HCT116 (cell line): ENCODE measurements around the gene ADAM15. TPM values are rescaled to one million over a fixed set of nuclear protein-coding genes. Genes with fewer than 3 reads are reported as not detected.
A peak's percentile ranks its signal among the peaks of the same experiment; 100 is the strongest.

Experiments
- ATAC-seq: fragments of 200-7000 bp; cut with Tn5 transposase; 2 replicates; pipeline ENCODE4 v1.9.1; 2020; ENCODE audit warnings: mild to moderate bottlenecking, moderate library complexity
- BruUV-seq: library from RNA; stranded (reverse); fragments of 400-500 nt; replicated peaks from 2 replicates; lab custom pipeline; 2021; lab: Mats Ljungman, UMichigan
- CTCF ChIA-PET: fragments of 300-600 bp; sonication (Branson Sonifier 250); formaldehyde crosslinking; loops from one replicate; lab custom pipeline; 2021; ENCODE audit warnings: antibody characterized with exemption; lab: Charles Lee
- POLR2A ChIA-PET: fragments of 300-600, 350-600 bp; sonication (Branson Sonifier 250); formaldehyde crosslinking; loops from one replicate; lab custom pipeline; 2021; ENCODE audit warnings: antibody characterized with exemption; lab: Charles Lee
- RAD21 ChIA-PET, 2 experiments: fragments of 300-600 bp; sonication (Branson Sonifier 250); formaldehyde crosslinking; loops; one replicate each; lab custom pipeline; 2023; ENCODE audit warnings: low total read pairs in 2 of 2; ENCODE audit not compliant: uncharacterized antibody in 2 of 2, unreplicated experiment in 2 of 2, low non-redundant PET in 1 of 2; lab: Charles Lee
- DNase-seq: peaks from one replicate; pipeline ENCODE4 v3.0.0-alpha.2; 2010; ENCODE audit warnings: low read depth, low spot score
- H2AFZ ChIP-seq: fragments of 200-600 bp; shearing (Covaris generic), sonication (generic); 2 replicates; pipeline ENCODE4 v1.6.1; 2017; ENCODE audit warnings: low read depth, mixed run types, mixed read lengths, antibody characterized with exemption, low read length; ENCODE audit not compliant: poor library complexity, severe bottlenecking
- H3K27ac ChIP-seq: 2 replicates; pipeline ENCODE4 v1.5.1; 2012; ENCODE audit warnings: low read depth, low read length
- H3K27me3 ChIP-seq: fragments of 200-600 bp; sonication (generic); 2 replicates; pipeline ENCODE4 v1.6.1; 2016; ENCODE audit warnings: mixed run types, low read length, mixed read lengths; ENCODE audit not compliant: insufficient read depth
- H3K36me3 ChIP-seq, 2 experiments: fragments of 200-500 bp in 1 of 2; fragments of 200-600 bp in 1 of 2; sonication (Bioruptor generic) in 1 of 2; sonication (generic) in 1 of 2; 2 replicates each; pipeline versions ENCODE4 v1.5.1 to v1.6.1; 2014 to 2016; ENCODE audit warnings: low read length in 2 of 2, inconsistent platforms in 1 of 2, mixed read lengths in 1 of 2, mixed run types in 1 of 2; ENCODE audit not compliant: insufficient read depth in 2 of 2, control insufficient read depth in 1 of 2
- H3K4me1 ChIP-seq, 2 experiments: fragments of 200-600 bp in 1 of 2; sonication (generic) in 1 of 2; 2 replicates each; pipeline versions ENCODE4 v1.5.1 to v1.6.1; 2012 to 2017; ENCODE audit warnings: low read length in 2 of 2, inconsistent platforms in 1 of 2, mild to moderate bottlenecking in 1 of 2, mixed read lengths in 1 of 2, mixed run types in 1 of 2, moderate library complexity in 1 of 2; ENCODE audit not compliant: insufficient read depth in 2 of 2, control insufficient read depth in 1 of 2
- H3K4me2 ChIP-seq: fragments of 200-600 bp; sonication (generic); 2 replicates; pipeline ENCODE4 v1.6.1; 2017; ENCODE audit warnings: mixed run types, low read length, mixed read lengths
- H3K4me3 ChIP-seq, 2 experiments: fragments of 200-600 bp in 1 of 2; sonication (generic) in 1 of 2; replicated peaks in 1 of 2; 2 replicates each; pipeline ENCODE4 v1.5.1; 2011 to 2016; ENCODE audit warnings: low read length in 2 of 2, control low read depth in 1 of 2, low read depth in 1 of 2, mild to moderate bottlenecking in 1 of 2, mixed read lengths in 1 of 2, mixed run types in 1 of 2
- H3K79me2 ChIP-seq: fragments of 200-600 bp; sonication (generic); 2 replicates; pipeline ENCODE4 v1.6.1; 2017; ENCODE audit warnings: mild to moderate bottlenecking, mixed run types, low read length, moderate library complexity, mixed read lengths; ENCODE audit not compliant: insufficient read depth
- H3K9ac ChIP-seq: fragments of 200-600 bp; sonication (generic); 2 replicates; pipeline ENCODE4 v1.6.1; 2016; ENCODE audit warnings: low read length, mixed read lengths
- H3K9me2 ChIP-seq: fragments of 200-600 bp; sonication (generic), shearing (Covaris generic); 2 replicates; pipeline ENCODE4 v1.6.1; 2017; ENCODE audit warnings: mixed run types, mild to moderate bottlenecking, moderate library complexity; ENCODE audit not compliant: insufficient read depth
- H3K9me3 ChIP-seq, 2 experiments: fragments of 200-500 bp in 1 of 2; fragments of 200-600 bp in 1 of 2; sonication (Bioruptor generic) in 1 of 2; sonication (generic) in 1 of 2; 2 replicates each; pipeline ENCODE4 v1.6.1; 2014 to 2017; ENCODE audit warnings: low read length in 2 of 2, mixed read lengths in 2 of 2, inconsistent platforms in 1 of 2, low read depth in 1 of 2, mild to moderate bottlenecking in 1 of 2, mixed run types in 1 of 2, moderate library complexity in 1 of 2; ENCODE audit not compliant: control insufficient read depth in 1 of 2, insufficient read depth in 1 of 2
- H4K20me1 ChIP-seq: fragments of 200-600 bp; sonication (generic), shearing (Covaris generic); 2 replicates; pipeline ENCODE4 v1.6.1; 2017; ENCODE audit warnings: mixed run types, mild to moderate bottlenecking, moderate library complexity; ENCODE audit not compliant: insufficient read depth
- POLR2AphosphoS5 ChIP-seq: IDR thresholded peaks from 2 replicates; pipeline ENCODE4 v1.6.1; 2011; ENCODE audit warnings: mild to moderate bottlenecking, low read depth, low read length, moderate library complexity
- ZFX ChIP-seq: fragments of 450-650 bp; IDR thresholded peaks from 2 replicates; pipeline ENCODE4 v1.6.1; 2017
- intact Hi-C: fragments of 100-400 bp; cut with micrococcal nuclease; formaldehyde crosslinking; loops from 2 replicates; pipeline ENCODE4 v1.10.0; 2022
- total RNA-seq: library from RNA; stranded (reverse); gene quantifications from one replicate; pipeline ENCODE4 v1.2.1, GENCODE V29; 2021; ENCODE audit not compliant: unreplicated experiment
- TF ChIP-seq, protein P1 (sequence below), 3 experiments: fragments of 200-600 bp in 1 of 3; sonication (generic) in 1 of 3; IDR thresholded peaks in 2 of 3; conservative IDR thresholded peaks in 1 of 3; 2 replicates each; pipeline ENCODE4 v1.5.1; 2012 to 2017; ENCODE audit warnings: low read depth in 2 of 3, low read length in 2 of 3, antibody characterized with exemption in 1 of 3, borderline replicate concordance in 1 of 3, control low read depth in 1 of 3, mild to moderate bottlenecking in 1 of 3, mixed read lengths in 1 of 3, mixed run types in 1 of 3, moderate library complexity in 1 of 3; ENCODE audit not compliant: insufficient read depth in 1 of 3

Gene ADAM15
- total RNA-seq, 1 experiment from 2014 or later: 149 TPM

DNA sequence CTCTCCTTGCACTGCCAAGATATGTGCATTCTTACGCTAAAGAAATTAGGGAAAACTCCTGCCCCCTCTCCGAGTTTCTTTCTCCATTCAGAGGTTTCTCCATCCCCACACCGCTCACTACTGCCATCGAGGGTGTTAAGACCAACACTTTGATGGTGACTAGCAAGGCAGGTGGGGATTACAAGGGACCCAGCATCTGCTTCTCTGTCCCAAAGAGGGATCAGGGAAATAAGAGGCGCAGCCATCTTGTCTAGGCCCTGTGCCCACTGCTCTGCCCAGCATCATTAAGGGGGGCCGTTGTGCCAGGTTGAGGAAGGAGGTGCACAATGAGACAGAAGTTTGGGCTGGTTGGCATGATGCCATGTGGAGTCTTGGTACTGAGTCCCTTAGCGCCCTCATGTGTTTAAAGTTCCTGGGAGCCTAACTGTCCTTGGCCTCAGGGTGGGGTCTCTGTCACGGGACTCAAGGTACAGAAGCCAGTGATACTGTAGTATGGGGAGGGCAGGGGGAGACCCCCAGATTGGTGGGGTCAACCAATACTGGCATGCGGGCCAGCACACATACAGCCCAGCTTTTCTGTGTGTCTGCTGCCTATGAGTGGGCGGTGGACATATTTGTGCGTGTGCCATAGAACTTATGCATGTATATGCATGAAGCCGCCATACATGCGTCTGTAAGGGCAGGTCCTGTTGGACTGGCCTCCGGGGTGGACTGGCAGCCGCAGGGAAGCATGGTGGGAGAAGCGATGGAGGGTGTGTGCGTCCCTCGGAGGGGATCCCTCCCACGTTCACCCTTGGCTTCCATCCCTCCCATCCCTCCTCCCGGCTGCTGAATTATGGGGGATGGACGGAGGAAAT, 33.0 kb downstream of the ADAM15 start:
- H3K9me2 ChIP-seq: no peaks in the 10 kb centered on the region
- TF ChIP-seq, protein P1, sequence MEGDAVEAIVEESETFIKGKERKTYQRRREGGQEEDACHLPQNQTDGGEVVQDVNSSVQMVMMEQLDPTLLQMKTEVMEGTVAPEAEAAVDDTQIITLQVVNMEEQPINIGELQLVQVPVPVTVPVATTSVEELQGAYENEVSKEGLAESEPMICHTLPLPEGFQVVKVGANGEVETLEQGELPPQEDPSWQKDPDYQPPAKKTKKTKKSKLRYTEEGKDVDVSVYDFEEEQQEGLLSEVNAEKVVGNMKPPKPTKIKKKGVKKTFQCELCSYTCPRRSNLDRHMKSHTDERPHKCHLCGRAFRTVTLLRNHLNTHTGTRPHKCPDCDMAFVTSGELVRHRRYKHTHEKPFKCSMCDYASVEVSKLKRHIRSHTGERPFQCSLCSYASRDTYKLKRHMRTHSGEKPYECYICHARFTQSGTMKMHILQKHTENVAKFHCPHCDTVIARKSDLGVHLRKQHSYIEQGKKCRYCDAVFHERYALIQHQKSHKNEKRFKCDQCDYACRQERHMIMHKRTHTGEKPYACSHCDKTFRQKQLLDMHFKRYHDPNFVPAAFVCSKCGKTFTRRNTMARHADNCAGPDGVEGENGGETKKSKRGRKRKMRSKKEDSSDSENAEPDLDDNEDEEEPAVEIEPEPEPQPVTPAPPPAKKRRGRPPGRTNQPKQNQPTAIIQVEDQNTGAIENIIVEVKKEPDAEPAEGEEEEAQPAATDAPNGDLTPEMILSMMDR (IDR thresholded peaks at IDR 0.05 in 2 of 3, conservative IDR thresholded peaks at IDR 0.05 in 1 of 3; ENCODE audit: borderline replicate concordance in 1 of 3, insufficient read depth in 1 of 3, low read depth in 2 of 3, low read length in 2 of 3): peak in 2 of 3 experiments; percentile 41 to 44; a peak in 4 of 6 replicates
- TF ChIP-seq POLR2AphosphoS5 (peak; percentile 52; the same call in 1 of the 2 replicates), ZFX (no peak)
- H3K4me2 ChIP-seq: peak overlapping the region; percentile 90
- RAD21 ChIA-PET: interaction anchor here (1.0 to 1.5 kb wide), 5 partner anchors 21 to 83 kb away, joined by 3 to 12 read pairs (median 8); partner anchors contain the start of gene EFNA4 (in 1 of the 2)
- H4K20me1 ChIP-seq: no peaks in the 10 kb centered on the region
- H3K4me1 ChIP-seq: peaks cover 29 to 67% of the 10 kb centered on the region in 2 experiments
- H3K4me3 ChIP-seq: peak overlapping the region; percentile 61 to 67
- H2AFZ ChIP-seq: no peak overlapping the region
- no peaks in the 10 kb centered on the region for H3K9me3 ChIP-seq
- POLR2A ChIA-PET: interaction anchor here (1.2 to 1.9 kb wide), 6 partner anchors 17 to 110 kb away, joined by 3 to 7 read pairs (median 6); partner anchors contain the start of gene KRTCAP2
- ATAC-seq: peak; percentile 0; the same call in 1 of the 2 replicates
- intact Hi-C loops: loop anchor here (1.0 to 5.0 kb wide), 6 partner anchors 13 to 527 kb away; partner anchors contain the start of genes CKS1B and UBE2Q1
- CTCF ChIA-PET: interaction anchor here (0.6 to 3.1 kb wide), 30 partner anchors 8 to 537 kb away, joined by 3 to 52 read pairs (median 5); partner anchors contain the start of genes ADAM15, EFNA1, EFNA4 and KRTCAP2
- DNase-seq: no peak
- BruUV-seq: no TSS peak
- no peaks in the 10 kb centered on the region; the same call in 1 of the 2 replicates for H3K79me2 ChIP-seq
- H3K9ac ChIP-seq: peak overlapping the region; percentile 79
- H3K27ac ChIP-seq: peak overlapping the region; percentile 67
- H3K27me3 ChIP-seq: no peaks in the 10 kb centered on the region
- peaks cover 0 to 6% of the 10 kb centered on the region in 2 experiments; a peak in 1 of 4 replicates for H3K36me3 ChIP-seq
